SK-N-SH treated with all-trans-retinoic acid at 6 μM for 48 hours (cell line): ENCODE data around the gene ZMYND11.

Experiments
- BACH2 ChIP-seq: fragments of 250-450 bp; sonication (Bioruptor Pico); IDR thresholded peaks from 2 replicates; pipeline ENCODE4 v1.9.0; 2021; ENCODE audit warnings: mild to moderate bottlenecking, borderline replicate concordance
- ESRRG ChIP-seq: fragments of 250-450 bp; sonication (Bioruptor Pico); IDR thresholded peaks from 2 replicates; pipeline ENCODE4 v1.6.1; 2021; ENCODE audit warnings: mild to moderate bottlenecking
- ISL1 ChIP-seq: fragments of 250-450 bp; sonication (Bioruptor Pico); IDR thresholded peaks from 2 replicates; pipeline ENCODE4 v2.1.2; 2022; ENCODE audit warnings: mild to moderate bottlenecking, moderate library complexity
- OSR1 ChIP-seq: fragments of 250-450 bp; sonication (Bioruptor Pico); IDR thresholded peaks from 2 replicates; pipeline ENCODE4 v1.8.0; 2022; ENCODE audit warnings: moderate library complexity, mild to moderate bottlenecking, inconsistent platforms
- PPARA ChIP-seq: fragments of 250-450 bp; sonication (Bioruptor Pico); IDR thresholded peaks from 2 replicates; pipeline ENCODE4 v1.5.0; 2020; ENCODE audit warnings: mild to moderate bottlenecking, borderline replicate concordance
- ZFP30 ChIP-seq: fragments of 450-650 bp; formaldehyde crosslinking; IDR thresholded peaks from 2 replicates; pipeline ENCODE4 v1.5.0; 2022; ENCODE audit warnings: mild to moderate bottlenecking, moderate library complexity
- ZNF565 ChIP-seq: fragments of 450-650 bp; formaldehyde crosslinking; conservative IDR thresholded peaks from 2 replicates; pipeline ENCODE4 v1.5.0; 2020; ENCODE audit warnings: low read depth, mild to moderate bottlenecking, moderate library complexity
- ZNF70 ChIP-seq: fragments of 450-650 bp; formaldehyde crosslinking; IDR thresholded peaks from 2 replicates; pipeline ENCODE4 v1.5.0; 2020; ENCODE audit warnings: mild to moderate bottlenecking, moderate library complexity
- TF ChIP-seq, protein P1 (sequence below): fragments of 250-450 bp; sonication (Bioruptor Pico); IDR thresholded peaks from 2 replicates; pipeline ENCODE4 v1.5.1; 2020; ENCODE audit warnings: low read depth, mild to moderate bottlenecking, moderate library complexity
- TF ChIP-seq, protein P2 (sequence below): fragments of 250-450 bp; sonication (Bioruptor Pico); IDR thresholded peaks from 2 replicates; pipeline ENCODE4 v1.8.0; 2020; ENCODE audit warnings: mild to moderate bottlenecking, moderate library complexity, borderline replicate concordance

DNA sequence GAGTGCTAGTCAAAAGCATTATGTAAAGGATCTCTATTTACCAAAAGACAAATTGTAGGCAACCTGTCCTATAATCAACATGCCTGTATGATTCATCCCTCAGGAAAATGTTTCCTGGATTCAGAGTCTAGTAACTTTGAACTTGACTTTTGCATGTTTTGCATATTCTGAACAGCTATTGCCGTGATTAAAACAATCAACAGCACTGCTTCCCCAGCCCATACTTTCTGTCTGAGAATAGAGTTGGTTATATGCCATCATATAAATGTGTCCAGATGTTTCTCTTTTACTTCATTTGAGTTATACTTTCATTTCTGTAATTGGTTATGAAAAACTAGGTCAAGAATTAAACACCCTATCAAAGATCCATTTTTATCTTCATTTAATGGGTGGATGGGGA lies 83.5 kb downstream of the ZMYND11 start:
- TF ChIP-seq OSR1 = no peak
- no peak for TF ChIP-seq PPARA (CRISPR knock-in tag)
- TF ChIP-seq, protein P1, sequence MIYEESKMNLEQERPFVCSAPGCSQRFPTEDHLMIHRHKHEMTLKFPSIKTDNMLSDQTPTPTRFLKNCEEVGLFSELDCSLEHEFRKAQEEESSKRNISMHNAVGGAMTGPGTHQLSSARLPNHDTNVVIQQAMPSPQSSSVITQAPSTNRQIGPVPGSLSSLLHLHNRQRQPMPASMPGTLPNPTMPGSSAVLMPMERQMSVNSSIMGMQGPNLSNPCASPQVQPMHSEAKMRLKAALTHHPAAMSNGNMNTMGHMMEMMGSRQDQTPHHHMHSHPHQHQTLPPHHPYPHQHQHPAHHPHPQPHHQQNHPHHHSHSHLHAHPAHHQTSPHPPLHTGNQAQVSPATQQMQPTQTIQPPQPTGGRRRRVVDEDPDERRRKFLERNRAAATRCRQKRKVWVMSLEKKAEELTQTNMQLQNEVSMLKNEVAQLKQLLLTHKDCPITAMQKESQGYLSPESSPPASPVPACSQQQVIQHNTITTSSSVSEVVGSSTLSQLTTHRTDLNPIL (CRISPR knock-in tag) = no peak
- TF ChIP-seq ZNF565 (CRISPR knock-in tag) = no peak
- TF ChIP-seq, protein P2, sequence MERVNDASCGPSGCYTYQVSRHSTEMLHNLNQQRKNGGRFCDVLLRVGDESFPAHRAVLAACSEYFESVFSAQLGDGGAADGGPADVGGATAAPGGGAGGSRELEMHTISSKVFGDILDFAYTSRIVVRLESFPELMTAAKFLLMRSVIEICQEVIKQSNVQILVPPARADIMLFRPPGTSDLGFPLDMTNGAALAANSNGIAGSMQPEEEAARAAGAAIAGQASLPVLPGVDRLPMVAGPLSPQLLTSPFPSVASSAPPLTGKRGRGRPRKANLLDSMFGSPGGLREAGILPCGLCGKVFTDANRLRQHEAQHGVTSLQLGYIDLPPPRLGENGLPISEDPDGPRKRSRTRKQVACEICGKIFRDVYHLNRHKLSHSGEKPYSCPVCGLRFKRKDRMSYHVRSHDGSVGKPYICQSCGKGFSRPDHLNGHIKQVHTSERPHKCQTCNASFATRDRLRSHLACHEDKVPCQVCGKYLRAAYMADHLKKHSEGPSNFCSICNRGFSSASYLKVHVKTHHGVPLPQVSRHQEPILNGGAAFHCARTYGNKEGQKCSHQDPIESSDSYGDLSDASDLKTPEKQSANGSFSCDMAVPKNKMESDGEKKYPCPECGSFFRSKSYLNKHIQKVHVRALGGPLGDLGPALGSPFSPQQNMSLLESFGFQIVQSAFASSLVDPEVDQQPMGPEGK (CRISPR knock-in tag) = no peak
- TF ChIP-seq ZNF70 (CRISPR knock-in tag) = no peak
- no peak for TF ChIP-seq ESRRG (CRISPR knock-in tag)
- no peak for TF ChIP-seq ZFP30 (CRISPR knock-in tag)
- TF ChIP-seq ISL1 (CRISPR knock-in tag) = no peak
- TF ChIP-seq BACH2 = no peak
